Common myeloid progenitor, CD34-positive (primary cell): ENCODE data around the gene USH1C.

Experiments used
- CTCF ChIA-PET: fragments of 350-600 bp; sonication (Branson Sonifier 250); formaldehyde crosslinking; loops from one replicate; lab custom pipeline; 2021; ENCODE audit warnings: antibody characterized with exemption; lab: Charles Lee
- POLR2A ChIA-PET: fragments of 350-600 bp; sonication (Branson Sonifier 250); formaldehyde crosslinking; loops from one replicate; lab custom pipeline; 2021; ENCODE audit warnings: antibody characterized with exemption; lab: Charles Lee
- DNase-seq, 3 donors: peaks; one replicate each; pipeline versions ENCODE4 v3.0.0 to v3.0.0-alpha.2; 2013
- H3K27ac ChIP-seq, 2 experiments: 1 replicate in 1 of 2; 2 replicates in 1 of 2; pipeline ENCODE4 v1.7.0; 2013; ENCODE audit warnings: inconsistent platforms in 2 of 2, low read length in 2 of 2, mild to moderate bottlenecking in 2 of 2, low read depth in 1 of 2, moderate library complexity in 1 of 2; ENCODE audit not compliant: severe bottlenecking in 2 of 2, insufficient read depth in 1 of 2, poor library complexity in 1 of 2
- H3K27me3 ChIP-seq, 5 experiments: replicated peaks in 2 of 5; 1 replicate in 3 of 5; 2 replicates in 2 of 5; pipeline versions ENCODE4 v1.6.1 to v1.7.0; 2013; ENCODE audit warnings: low read length in 4 of 5, mild to moderate bottlenecking in 2 of 5, moderate library complexity in 2 of 5, inconsistent platforms in 1 of 5; ENCODE audit not compliant: insufficient read depth in 5 of 5, control insufficient read depth in 4 of 5
- H3K36me3 ChIP-seq, 4 experiments: 1 replicate in 2 of 4; 2 replicates in 2 of 4; pipeline versions ENCODE4 v1.6.1 to v1.7.0; 2013; ENCODE audit warnings: low read length in 3 of 4, control low read depth in 1 of 4, mild to moderate bottlenecking in 1 of 4; ENCODE audit not compliant: control insufficient read depth in 4 of 4, insufficient read depth in 4 of 4
- H3K4me1 ChIP-seq, 4 experiments: 1 replicate in 3 of 4; 2 replicates in 1 of 4; pipeline versions ENCODE4 v1.6.1 to v1.7.1; 2013; ENCODE audit warnings: low read length in 3 of 4, mild to moderate bottlenecking in 3 of 4, control low read depth in 1 of 4, inconsistent platforms in 1 of 4, moderate library complexity in 1 of 4; ENCODE audit not compliant: control insufficient read depth in 4 of 4, insufficient read depth in 4 of 4; ENCODE audit errors: control extremely low read depth in 1 of 4
- H3K4me3 ChIP-seq, 7 experiments: 1 replicate in 4 of 7; 2 replicates in 3 of 7; pipeline versions ENCODE4 v1.5.1 to v1.7.0; 2013; ENCODE audit warnings: mild to moderate bottlenecking in 7 of 7, low read length in 6 of 7, moderate library complexity in 6 of 7, inconsistent platforms in 2 of 7, low read depth in 2 of 7, control low read depth in 1 of 7; ENCODE audit not compliant: insufficient read depth in 4 of 7, control insufficient read depth in 1 of 7; ENCODE audit errors: extremely low read depth in 1 of 7
- H3K9me3 ChIP-seq, 5 experiments: 1 replicate in 4 of 5; 2 replicates in 1 of 5; pipeline versions ENCODE4 v1.6.1 to v1.7.1; 2013; ENCODE audit warnings: low read length in 4 of 5, mild to moderate bottlenecking in 2 of 5, inconsistent platforms in 1 of 5, low read depth in 1 of 5, moderate library complexity in 1 of 5; ENCODE audit not compliant: control insufficient read depth in 4 of 5, insufficient read depth in 2 of 5; ENCODE audit errors: control extremely low read depth in 1 of 5
- WGBS: methylation state at CpG from one replicate; pipeline ENCODE4 v1.1.5; 2013; ENCODE audit not compliant: insufficient coverage; 5-methylcytosine and 5-hydroxymethylcytosine counted together

The USH1C gene

DNA sequence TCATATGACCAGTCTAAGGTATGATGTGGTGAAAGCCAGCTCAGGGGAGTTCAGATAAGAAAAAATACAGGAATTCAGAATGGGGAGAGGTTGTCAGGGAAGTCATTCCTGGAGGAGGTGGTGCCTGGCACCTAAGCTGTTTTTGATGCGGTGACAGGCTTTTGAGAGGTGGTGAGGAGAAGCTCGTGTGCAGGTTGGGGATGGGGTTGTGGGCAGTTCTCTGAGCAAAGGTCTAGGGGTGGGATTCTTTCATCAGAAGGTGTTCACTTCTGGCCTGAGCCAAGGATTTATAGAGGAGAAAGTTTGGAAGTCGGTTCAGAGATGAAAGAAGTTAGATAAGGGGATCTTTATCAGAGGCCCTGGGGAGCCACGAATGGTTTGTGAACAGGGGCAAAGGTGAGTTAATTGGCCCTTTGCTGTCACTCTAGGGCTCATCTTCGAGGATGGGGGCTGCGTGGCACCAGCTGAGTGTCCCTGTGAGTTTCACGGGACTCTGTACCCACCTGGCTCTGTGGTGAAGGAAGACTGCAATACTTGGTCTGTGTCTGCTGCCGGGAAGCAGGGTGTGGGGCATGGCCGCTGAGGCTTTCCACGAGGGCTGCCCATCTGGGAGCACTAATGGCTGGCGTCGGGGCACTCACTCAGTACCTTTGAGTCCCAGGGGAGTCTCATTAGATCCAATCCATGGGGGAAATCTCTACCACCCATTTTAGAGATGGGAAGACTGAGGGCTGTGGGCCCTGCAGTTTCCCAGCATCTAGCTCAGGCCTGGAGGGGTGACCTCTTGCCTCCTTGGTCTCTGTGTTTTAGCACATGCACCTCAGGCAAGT, 16.3 kb upstream of the USH1C start:
- CTCF ChIA-PET = no interaction called here
- no peak for DNase-seq
- H3K4me1 ChIP-seq = no peaks in the 10 kb centered on the region
- H3K4me3 ChIP-seq = no peak overlapping the region
- POLR2A ChIA-PET = no interaction called here
- WGBS = 91% methylated on average over 11 of the region's 12 CpGs
- no peaks in the 10 kb centered on the region for H3K36me3 ChIP-seq
- no peak overlapping the region for H3K27ac ChIP-seq
- no peaks in the 10 kb centered on the region for H3K9me3 ChIP-seq
- peaks cover 0 to 4% (median 3%) of the 10 kb centered on the region in 5 experiments for H3K27me3 ChIP-seq

DNA sequence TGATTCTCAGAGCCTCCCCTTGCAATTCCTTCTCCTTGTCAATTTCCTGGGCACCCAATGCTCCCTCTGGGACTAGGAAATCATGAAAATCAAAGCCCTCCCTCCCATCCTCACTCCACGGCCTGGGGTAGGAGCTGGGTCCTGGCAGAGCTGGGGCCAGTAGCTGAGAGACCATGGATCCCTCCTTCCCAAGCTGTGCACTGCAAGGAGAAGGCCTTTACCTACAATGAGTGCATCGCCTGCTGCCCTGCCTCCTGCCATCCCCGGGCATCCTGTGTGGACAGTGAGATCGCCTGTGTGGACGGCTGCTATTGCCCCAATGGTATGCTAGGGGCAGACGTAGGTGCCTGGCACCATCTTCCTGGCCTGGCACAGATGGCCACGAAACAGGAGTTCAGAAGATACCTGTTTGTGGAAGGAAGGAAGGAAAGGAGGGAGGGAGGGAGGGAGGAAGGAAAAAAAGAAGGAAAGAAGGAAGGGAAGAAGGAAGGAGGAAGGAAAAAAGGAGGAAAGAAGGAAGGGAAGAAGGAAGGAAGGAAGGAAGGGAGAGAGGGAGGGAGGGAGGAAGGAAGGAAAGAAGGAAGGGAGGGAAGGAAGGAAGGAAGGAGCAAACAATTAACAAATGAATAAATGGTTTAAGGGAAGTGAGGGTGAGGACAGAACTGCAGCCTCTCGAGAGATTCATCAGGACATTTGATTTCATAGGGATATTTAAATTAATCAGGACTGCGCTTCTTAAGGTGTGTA, 15.3 kb upstream of the USH1C start:
- POLR2A ChIA-PET = no interaction called here
- no peak for DNase-seq
- H3K4me3 ChIP-seq = no peak overlapping the region
- CTCF ChIA-PET = interaction anchor here (0.6 kb wide), 1 partner anchor 1636 kb away, joined by 3 read pairs; no protein-coding TSS in a partner anchor
- no peaks in the 10 kb centered on the region for H3K36me3 ChIP-seq
- no peaks in the 10 kb centered on the region for H3K9me3 ChIP-seq
- no peaks in the 10 kb centered on the region for H3K4me1 ChIP-seq
- H3K27me3 ChIP-seq = peaks cover 0 to 6% (median 3%) of the 10 kb centered on the region in 5 experiments
- WGBS = 97% methylated on average over 7 of the region's 9 CpGs
- H3K27ac ChIP-seq = no peak overlapping the region

DNA sequence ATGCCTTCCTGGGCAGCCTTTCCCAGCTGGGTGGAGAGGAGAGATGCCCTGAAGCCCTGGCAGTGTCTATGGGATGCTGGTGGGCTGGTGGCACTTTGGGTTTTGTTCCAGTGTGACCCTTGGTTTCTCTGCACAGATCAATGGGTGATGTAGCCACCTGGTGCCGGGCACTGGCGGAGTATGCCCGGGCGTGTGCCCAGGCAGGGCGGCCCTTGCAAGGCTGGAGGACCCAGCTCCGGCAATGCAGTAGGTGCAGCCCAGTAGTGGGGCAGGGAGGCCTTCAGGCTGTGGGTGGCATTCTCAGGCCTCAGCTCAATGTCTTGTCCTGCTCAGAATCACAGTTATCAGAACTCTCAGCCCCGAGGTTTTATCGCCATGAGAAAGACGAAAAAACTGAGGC, 14.7 kb upstream of the USH1C start:
- Histone ChIP-seq H3K36me3 (no peaks in the 10 kb centered on the region), H3K27me3 (peaks cover 0 to 6% (median 3%) of the 10 kb centered on the region in 5 experiments), H3K4me1 (no peaks in the 10 kb centered on the region), H3K9me3 (no peaks in the 10 kb centered on the region), H3K27ac (no peak overlapping the region), H3K4me3 (no peak overlapping the region)
- 90% methylated on average over 4 of the region's 9 CpGs for WGBS
- ChIA-PET POLR2A (no interaction called here), CTCF (interaction anchor here (0.6 kb wide), 1 partner anchor 1636 kb away, joined by 3 read pairs; no protein-coding TSS in a partner anchor)
- no peak for DNase-seq

DNA sequence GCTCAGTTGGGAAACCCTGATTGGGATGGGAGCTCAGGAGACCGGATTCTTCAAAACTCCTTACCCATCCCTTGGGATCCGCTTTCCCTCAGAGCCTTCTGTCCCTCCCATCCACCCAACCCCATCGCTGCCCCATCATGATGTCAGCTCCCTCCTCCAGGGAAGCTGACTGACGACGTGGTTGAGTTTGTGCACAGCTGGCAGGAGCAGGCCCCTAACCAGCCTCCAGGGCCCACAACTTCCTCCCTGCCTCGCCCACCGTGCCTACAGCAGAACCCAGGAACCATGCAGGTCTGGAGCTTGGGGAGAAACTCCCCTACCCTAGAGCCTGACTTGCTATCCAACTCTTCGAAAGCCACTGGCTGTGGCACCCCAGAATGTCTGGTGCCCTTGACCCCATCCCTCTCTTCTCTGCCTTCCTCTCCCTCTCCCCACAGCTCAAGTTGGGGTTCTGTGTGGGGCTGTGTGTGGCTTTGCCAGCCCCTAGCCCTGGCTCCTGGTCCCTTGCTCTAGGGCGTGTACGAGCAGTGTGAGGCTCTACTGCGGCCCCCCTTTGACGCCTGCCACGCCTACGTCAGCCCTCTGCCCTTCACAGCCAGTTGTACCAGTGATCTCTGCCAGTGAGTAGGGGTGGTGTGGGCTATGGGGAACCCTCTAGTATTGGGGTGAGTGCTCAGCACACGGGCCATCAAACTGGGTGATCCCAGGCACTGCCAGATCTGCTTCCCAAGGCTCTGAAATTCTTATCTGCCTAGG, 14.0 kb upstream of the USH1C start:
- whole genome bisulfite sequencing = 69% methylated on average over 12 of the region's 15 CpGs
- ChIA-PET CTCF (interaction anchor here (0.9 kb wide), 1 partner anchor 74 kb away, joined by 4 read pairs; no protein-coding TSS in a partner anchor), POLR2A (no interaction called here)
- DNase-seq = no peak
- Histone ChIP-seq H3K9me3 (no peaks in the 10 kb centered on the region), H3K27ac (no peak overlapping the region), H3K4me1 (no peaks in the 10 kb centered on the region), H3K36me3 (no peaks in the 10 kb centered on the region), H3K4me3 (no peak overlapping the region), H3K27me3 (peaks cover 0 to 10% (median 3%) of the 10 kb centered on the region in 5 experiments)

DNA sequence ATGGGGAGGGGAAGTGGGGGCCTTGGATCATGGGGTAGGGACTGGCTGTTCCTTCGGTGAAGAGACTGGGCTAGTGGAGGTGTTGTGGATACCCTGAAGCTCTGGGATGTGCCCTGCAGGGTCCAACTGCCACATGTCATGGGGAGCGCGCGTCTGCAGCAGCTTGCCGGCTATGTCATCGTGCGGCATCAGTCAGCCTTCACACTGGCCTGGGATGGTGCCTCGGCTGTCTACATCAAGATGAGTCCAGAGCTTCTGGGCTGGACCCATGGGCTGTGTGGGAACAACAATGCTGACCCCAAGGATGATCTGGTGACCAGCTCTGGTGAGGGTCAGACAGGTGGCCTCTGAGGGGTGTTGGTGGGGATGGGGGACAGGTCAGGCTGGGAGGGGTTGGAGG, 12.8 kb upstream of the USH1C start:
- POLR2A ChIA-PET = no interaction called here
- CTCF ChIA-PET = no interaction called here
- no peaks in the 10 kb centered on the region for H3K9me3 ChIP-seq
- no peaks in the 10 kb centered on the region for H3K4me1 ChIP-seq
- H3K27me3 ChIP-seq = peaks cover 0 to 11% (median 3%) of the 10 kb centered on the region in 5 experiments
- WGBS = 94% methylated on average over 8 of the region's 8 CpGs
- no peak overlapping the region for H3K27ac ChIP-seq
- H3K4me3 ChIP-seq = no peak overlapping the region
- H3K36me3 ChIP-seq = no peaks in the 10 kb centered on the region
- DNase-seq = no peak

DNA sequence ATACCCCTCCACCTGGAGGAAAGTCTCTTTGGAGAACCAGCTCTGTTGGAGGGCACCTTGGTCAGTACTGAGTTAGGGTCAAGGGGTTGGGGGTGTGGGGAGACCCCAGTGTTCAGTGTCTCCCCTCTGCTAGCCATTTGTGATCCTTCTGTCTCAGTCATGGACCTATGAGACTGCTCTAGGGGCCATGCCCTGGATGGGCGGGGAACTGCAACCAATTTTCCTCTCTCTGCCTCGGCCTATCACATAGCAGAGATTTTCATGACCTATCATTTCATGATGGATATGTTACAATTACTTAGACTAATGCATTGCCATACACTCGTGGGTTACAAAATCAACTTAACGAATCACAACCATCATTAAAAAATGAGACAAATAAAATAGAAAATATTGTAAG, 10.3 kb upstream of the USH1C start:
- peaks cover 0 to 11% (median 4%) of the 10 kb centered on the region in 5 experiments for H3K27me3 ChIP-seq
- H3K4me1 ChIP-seq = peaks cover 0 to 3% (median 0%) of the 10 kb centered on the region in 4 experiments
- no peak for DNase-seq
- H3K4me3 ChIP-seq = no peak overlapping the region
- H3K27ac ChIP-seq = no peak overlapping the region
- no peaks in the 10 kb centered on the region for H3K36me3 ChIP-seq
- CTCF ChIA-PET = interaction anchor here (1.0 to 1.2 kb wide), 2 partner anchors 25 to 408 kb away, joined by 3 read pairs; no protein-coding TSS in a partner anchor
- no CpG with 5 or more reads among the region's 4 CpGs for WGBS
- POLR2A ChIA-PET = no interaction called here
- H3K9me3 ChIP-seq = no peaks in the 10 kb centered on the region
